HG02884 (cell line): ENCODE data around the gene LIN37.
"Not testable (repeated sequence)": the region's sequence is repeated elsewhere in the genome, so short reads cannot be mapped to it uniquely, and the experiment has no call there.

ENCODE experiments used
- ATAC-seq: cut with Tn5 transposase; IDR thresholded peaks from one replicate; pipeline ENCODE4 v1.9.1; 2021; ENCODE audit warnings: mild to moderate bottlenecking, moderate library complexity; ENCODE audit not compliant: unreplicated experiment

The LIN37 gene

DNA sequence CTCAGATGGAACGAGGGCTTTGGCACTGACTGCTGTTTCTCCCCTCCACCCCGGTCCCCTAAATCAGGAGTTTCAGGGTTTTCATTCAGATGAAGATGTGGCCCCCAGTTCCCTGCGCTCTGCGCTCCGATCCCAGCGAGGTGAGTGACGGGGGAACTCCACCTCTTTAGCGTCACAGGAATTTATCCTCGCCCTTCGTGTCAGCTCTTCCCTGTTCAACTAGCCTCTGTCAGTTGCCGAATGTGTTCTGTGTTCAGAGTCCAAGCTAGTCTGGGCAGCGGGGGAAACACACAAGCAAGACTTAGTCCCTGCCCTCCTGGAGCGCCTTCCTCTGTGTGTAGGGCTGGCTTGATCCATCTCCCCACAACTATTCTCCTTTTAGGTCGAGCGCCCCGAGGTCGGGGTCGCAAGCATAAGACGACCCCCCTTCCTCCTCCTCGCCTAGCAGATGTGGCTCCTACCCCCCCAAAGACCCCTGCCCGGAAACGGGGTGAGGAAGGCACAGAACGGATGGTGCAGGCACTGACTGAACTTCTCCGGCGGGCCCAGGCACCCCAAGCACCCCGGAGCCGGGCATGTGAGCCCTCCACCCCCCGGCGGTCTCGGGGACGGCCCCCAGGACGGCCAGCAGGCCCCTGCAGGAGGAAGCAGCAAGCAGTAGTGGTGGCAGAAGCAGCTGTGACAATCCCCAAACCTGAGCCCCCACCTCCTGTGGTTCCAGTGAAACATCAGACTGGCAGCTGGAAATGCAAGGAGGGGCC is 28.8 kb upstream of the LIN37 start:
- no peak for ATAC-seq

DNA sequence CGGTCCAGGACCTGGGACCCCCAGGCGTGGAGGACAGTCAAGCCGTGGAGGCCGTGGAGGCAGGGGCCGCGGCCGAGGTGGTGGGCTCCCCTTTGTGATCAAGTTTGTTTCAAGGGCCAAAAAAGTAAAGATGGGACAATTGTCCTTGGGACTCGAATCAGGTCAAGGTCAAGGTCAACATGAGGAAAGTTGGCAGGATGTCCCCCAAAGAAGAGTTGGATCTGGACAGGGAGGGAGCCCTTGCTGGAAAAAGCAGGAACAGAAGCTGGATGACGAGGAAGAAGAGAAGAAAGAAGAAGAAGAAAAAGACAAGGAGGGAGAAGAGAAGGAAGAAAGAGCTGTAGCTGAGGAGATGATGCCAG is 28.2 kb upstream of the LIN37 start:
- no peak for ATAC-seq

DNA sequence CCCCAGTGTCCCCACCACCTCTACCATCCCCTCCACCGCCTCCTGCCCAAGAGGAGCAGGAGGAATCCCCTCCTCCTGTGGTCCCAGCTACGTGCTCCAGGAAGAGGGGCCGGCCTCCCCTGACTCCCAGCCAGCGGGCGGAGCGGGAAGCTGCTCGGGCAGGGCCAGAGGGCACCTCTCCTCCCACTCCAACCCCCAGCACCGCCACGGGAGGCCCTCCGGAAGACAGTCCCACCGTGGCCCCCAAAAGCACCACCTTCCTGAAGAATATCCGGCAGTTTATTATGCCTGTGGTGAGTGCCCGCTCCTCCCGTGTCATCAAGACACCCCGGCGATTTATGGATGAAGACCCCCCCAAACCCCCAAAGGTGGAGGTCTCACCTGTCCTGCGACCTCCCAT is 27.7 kb upstream of the LIN37 start:
- ATAC-seq: no peak

DNA sequence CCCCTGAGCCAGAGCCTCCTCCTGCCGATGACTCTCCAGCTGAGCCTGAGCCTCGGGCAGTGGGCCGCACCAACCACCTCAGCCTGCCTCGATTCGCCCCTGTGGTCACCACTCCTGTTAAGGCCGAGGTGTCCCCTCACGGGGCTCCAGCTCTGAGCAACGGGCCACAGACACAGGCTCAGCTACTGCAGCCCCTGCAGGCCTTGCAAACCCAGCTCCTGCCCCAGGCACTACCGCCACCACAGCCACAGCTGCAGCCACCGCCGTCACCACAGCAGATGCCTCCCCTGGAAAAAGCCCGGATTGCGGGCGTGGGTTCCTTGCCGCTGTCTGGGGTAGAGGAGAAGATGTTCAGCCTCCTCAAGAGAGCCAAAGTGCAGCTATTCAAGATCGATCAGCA is 27.0 kb upstream of the LIN37 start:
- no peak for ATAC-seq

DNA sequence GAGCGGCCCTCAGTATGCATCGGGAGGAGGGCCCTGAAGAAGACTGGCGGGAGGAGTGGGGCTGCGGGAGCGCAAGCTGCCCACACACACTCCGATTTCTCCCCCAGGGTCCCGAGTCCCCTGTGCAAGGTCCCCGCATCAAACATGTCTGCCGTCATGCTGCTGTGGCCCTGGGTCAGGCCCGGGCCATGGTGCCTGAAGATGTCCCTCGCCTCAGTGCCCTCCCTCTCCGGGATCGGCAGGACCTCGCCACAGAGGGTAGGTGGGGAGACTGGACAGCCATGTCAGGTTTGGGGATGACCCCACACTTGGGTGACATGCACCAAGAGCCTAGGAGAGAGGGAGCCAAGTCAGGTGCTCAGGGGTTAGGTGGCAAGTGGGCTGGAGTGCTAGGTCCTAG is 25.9 kb upstream of the LIN37 start:
- ATAC-seq: no peak

DNA sequence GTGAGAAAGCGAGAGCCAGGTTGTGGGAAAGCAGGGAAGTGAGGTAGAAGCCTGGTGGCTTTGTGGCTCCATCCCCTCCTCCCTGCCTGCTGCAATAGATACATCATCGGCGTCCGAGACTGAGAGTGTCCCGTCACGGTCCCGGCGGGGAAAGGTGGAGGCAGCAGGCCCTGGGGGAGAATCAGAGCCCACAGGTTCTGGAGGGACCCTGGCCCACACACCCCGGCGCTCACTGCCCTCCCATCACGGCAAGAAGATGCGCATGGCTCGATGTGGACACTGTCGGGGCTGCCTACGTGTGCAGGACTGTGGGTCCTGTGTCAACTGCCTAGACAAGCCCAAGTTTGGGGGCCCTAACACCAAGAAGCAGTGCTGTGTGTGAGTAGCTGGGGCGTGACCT is 25.5 kb upstream of the LIN37 start:
- no peak for ATAC-seq

DNA sequence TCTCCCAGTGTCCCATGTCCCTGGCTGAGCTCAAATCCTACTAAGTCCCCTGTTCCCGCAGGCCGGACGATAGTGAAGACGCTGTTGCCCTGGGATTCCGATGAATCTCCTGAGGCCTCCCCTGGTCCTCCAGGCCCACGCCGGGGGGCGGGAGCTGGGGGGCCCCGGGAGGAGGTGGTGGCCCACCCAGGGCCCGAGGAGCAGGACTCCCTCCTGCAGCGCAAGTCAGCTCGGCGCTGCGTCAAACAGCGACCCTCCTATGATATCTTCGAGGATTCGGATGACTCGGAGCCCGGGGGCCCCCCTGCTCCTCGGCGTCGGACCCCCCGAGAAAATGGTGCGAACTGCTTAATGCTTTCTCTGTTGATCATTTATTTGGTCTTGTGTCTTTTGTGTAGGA is 24.7 kb upstream of the LIN37 start:
- no peak for ATAC-seq

DNA sequence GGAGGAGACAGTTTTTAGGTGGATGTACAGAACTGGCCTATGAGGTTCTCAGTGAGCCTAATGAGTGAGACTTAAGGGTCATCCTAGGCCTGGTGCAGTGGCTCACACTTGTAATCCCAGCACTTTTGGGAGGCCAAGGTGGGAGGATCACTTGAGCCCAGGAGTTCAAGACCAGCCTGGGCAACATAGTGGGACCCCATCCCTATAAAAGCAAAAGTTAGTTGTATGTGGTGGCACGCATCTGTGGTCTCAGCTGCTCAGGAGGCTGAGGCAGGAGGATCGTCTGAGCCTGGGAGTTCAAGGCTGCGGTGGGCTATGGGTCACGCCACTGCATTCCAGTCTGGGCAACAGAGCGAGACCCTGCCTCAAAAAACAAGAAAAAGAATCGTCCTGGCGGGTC is 24.2 kb upstream of the LIN37 start:
- not testable (repeated sequence) for ATAC-seq

DNA sequence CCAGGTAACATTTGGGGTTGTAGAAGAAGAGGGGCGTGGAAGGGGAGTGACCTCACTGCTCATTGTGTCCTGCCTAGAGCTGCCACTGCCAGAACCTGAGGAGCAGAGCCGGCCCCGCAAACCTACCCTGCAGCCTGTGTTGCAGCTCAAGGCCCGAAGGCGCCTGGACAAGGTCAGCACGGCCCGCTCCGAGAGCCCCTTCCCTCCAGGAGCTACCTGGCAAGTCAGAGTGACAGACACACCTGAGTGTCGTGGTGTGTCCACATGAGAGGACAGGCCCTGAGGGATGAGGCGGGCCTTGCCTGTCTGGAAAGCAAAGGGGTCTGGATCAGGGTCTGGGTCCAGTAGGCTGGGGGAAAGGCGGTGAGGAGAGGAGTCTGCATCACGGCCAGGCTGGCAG is 23.8 kb upstream of the LIN37 start:
- no peak for ATAC-seq

DNA sequence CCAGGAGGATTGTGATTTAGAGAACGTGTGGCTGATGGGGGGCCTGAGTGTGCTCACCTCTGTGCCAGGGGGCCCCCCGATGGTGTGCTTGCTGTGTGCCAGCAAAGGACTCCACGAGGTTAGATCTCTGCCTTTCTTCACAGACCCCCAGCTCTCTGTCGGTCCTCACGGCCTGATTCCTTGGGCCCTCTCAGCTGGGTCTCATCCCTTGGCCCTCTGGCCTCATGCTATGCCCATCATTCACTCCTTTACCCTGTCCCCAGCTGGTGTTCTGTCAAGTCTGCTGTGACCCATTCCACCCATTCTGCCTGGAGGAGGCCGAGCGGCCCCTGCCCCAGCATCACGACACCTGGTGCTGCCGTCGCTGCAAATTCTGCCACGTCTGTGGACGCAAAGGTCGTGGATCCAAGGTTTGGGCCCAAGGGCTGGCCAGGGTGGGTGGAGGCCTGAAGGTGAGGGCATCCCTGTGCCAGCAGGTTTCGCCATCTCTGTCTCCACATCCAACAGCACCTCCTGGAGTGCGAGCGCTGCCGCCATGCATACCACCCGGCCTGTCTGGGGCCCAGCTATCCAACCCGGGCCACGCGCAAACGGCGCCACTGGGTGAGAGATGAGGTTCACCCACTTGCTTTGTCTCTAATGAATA is 23.0 kb upstream of the LIN37 start:
- ATAC-seq: no peak

DNA sequence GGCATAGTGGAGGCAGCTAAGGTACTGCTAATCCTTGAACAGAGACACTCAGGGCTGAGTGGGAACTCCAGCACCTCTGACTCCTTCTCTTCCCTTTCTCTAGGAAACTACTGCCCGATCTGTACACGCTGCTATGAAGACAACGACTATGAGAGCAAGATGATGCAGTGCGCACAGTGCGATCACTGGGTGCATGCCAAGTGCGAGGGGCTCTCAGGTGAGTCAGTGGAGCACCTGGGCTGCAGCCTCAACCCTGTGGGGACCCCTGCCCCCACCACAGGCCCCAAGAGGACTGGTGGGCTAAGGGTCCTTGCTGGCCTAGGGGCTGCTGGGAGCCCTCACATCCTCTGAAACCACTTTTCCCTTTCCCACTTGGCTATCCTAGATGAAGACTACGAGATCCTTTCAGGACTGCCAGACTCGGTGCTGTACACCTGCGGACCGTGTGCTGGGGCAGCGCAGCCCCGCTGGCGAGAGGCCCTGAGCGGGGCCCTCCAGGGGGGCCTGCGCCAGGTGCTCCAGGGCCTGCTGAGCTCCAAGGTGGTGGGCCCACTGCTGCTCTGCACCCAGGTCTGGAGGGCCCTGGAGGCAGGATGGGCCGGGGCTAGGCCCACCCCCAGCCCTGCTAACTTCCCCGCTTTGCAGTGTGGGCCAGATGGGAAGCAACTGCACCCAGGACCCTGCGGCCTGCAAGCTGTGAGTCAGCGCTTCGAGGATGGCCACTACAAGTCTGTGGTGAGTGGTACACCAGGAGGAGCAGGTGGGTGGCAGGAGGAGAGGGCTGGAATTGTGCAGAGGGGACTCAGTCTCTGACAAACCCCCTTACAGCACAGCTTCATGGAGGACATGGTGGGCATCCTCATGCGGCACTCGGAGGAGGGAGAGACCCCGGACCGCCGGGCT is 21.1 kb upstream of the LIN37 start:
- ATAC-seq: no peak

DNA sequence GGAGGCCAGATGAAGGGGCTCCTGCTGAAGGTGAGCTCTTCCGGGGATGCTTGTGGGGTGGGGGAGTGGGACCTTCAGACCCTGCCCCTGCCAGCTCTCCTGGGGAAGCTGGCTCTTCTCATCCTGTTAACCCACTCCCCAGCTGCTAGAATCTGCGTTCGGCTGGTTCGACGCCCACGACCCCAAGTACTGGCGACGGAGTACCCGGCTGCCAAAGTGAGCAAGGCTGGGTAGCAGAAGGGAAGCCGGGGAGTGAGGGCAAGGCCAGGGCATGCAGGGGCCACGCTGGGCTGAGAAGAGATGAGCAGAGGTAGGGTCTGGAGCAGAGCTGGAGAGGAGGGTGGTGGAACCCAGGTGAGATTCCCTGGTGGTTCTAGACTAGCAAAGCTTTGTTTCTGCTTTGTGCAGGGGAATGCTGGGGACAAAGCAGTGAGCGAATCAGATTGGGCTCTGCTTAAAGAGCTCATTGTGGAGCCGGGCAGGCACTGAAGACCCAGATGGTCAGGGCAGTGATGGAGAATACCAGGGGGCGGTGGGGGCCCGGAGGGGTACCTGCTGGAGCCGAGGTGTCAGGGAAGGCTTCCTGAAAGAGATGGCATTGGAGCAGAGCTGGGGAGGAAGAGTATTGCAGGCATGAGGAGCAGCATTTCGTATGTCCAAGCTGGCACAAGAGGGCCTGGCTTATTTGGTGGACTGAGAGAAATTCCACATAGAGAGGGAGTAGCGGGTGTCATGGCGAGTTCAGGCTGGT is 20.2 kb upstream of the LIN37 start:
- ATAC-seq: no peak

DNA sequence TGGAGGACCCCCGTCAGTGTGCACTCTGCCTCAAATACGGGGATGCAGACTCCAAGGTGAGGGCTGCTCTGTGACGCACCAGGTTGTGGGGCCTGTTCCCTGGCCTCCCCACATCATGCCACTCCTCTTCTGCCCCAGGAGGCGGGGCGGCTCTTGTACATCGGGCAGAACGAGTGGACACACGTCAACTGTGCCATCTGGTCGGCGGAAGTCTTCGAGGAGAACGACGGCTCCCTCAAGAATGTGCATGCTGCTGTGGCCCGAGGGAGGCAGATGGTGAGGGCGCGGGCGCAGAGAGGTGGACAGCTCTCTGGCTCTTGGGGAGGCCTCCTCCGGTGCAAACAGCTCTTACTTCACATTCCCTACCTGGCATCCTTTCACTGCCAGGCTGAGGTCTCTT is 19.4 kb upstream of the LIN37 start:
- ATAC-seq: no peak

DNA sequence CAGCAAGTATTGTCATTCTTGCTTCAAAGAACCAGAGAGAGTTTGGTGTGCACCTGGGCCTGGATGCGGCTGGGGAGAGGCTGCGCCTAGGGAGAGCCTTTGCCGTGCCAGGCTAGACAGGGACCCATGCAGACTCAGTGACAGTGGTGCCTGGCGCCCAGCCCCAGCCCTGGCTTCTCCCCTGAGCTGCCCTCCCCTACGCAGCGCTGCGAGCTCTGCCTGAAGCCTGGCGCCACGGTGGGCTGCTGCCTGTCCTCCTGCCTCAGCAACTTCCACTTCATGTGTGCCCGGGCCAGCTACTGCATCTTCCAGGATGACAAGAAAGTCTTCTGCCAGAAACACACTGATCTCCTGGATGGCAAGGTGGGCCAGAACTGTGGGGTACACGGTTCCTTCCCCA is 18.6 kb upstream of the LIN37 start:
- no peak for ATAC-seq

DNA sequence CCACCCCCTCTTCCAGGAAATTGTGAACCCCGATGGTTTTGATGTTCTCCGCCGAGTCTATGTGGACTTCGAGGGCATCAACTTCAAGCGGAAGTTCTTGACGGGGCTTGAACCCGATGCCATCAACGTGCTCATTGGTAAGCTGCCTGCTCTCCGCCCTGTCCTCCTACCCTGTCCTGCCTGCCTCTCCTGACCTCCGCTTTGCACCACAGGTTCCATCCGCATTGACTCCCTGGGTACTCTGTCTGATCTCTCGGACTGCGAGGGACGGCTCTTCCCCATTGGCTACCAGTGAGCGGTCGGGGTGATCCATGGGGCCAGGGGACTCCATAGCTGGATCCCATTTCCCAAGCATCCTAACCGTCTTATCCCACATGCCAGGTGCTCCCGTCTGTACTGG is 18.1 kb upstream of the LIN37 start:
- ATAC-seq: no peak

DNA sequence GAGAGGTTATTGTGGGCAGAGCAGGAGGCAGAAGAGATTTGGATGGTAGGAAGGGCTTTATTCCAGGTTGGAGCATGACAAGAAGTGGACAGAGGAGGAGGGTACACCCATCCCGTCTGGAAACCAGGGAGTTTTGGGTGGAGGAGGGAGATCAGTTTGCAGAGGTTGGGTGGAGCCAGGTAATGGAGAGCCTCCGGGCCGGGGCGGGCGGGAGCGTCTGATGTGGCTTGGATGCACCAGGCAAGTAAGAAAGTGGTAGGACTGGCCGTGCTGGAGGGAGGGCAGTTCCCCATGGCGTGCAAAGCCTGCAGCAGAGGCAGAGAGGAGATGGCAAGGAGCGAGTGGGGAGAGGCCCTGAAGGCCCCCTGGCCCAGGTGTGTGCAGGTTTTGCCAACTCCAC is 17.0 kb upstream of the LIN37 start:
- ATAC-seq: no peak

DNA sequence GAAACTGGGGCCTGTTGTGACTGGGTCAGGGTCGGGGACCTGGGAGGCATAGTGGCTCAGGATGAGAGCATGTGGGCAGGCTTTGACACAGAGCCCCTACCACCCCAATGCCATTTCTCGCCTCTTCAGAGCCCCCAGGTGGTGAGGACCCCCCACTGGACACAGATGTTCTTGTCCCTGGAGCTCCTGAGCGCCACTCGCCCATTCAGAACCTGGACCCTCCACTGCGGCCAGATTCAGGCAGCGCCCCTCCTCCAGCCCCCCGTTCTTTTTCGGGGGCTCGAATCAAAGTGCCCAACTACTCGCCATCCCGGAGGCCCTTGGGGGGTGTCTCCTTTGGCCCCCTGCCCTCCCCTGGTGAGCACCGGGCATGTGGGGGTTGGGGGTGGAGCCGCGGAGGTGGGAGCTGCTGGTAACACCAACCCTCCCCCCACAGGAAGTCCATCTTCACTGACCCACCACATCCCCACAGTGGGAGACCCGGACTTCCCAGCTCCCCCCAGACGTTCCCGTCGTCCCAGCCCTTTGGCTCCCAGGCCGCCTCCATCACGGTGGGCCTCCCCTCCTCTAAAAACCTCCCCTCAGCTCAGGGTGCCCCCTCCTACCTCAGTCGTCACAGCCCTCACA is 16.5 kb upstream of the LIN37 start:
- ATAC-seq: no peak

DNA sequence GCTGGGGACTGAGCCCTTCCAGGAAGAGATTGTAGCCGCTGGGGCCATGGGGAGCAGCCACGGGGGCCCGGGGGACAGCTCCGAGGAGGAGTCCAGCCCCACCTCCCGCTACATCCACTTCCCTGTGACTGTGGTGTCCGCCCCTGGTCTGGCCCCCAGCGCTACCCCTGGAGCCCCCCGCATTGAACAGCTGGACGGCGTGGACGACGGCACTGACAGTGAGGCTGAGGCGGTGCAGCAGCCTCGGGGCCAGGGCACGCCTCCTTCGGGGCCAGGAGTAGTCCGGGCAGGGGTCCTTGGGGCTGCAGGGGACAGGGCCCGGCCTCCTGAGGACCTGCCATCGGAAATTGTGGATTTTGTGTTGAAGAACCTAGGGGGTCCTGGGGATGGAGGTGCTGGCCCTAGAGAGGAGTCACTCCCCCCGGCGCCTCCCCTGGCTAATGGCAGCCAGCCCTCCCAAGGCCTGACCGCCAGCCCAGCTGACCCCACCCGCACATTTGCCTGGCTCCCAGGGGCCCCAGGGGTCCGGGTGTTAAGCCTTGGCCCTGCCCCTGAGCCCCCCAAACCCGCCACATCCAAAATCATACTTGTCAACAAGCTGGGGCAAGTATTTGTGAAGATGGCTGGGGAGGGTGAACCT is 15.7 kb upstream of the LIN37 start:
- ATAC-seq: no peak

DNA sequence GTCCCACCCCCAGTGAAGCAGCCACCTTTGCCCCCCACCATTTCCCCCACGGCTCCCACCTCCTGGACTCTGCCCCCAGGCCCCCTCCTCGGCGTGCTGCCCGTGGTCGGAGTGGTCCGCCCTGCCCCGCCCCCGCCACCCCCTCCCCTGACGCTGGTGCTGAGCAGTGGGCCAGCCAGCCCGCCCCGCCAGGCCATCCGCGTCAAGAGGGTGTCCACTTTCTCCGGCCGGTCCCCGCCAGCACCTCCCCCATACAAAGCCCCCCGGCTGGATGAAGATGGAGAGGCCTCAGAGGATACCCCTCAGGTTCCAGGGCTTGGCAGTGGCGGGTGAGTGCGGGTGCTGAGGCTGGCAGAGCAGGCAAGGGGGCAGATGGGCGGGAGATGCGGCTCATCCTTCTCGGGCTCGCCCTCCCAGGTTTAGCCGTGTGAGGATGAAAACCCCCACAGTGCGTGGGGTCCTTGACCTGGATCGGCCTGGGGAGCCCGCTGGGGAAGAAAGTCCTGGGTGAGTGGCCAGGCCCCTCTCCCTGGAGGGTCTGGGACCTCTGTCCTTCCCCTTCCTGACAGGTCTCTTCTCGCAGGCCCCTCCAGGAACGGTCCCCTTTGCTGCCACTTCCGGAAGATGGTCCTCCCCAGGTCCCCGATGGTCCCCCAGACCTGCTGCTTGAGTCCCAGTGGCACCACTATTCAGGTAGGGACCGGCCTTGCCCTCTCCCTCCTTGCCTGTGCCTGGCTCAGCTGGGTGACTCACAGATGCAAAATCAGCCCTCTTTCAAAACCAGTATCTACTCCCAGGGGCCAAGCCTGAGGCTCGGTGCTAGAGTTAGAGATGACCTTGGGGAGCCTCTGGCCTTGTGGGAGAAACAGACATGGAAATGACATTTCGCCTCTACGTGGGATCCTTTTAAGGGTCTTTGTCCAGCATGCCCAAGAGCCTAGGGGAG is 14.9 kb upstream of the LIN37 start:
- no peak for ATAC-seq
